ENCODE measurements around the gene RELCH.

Gene RELCH

DNA sequence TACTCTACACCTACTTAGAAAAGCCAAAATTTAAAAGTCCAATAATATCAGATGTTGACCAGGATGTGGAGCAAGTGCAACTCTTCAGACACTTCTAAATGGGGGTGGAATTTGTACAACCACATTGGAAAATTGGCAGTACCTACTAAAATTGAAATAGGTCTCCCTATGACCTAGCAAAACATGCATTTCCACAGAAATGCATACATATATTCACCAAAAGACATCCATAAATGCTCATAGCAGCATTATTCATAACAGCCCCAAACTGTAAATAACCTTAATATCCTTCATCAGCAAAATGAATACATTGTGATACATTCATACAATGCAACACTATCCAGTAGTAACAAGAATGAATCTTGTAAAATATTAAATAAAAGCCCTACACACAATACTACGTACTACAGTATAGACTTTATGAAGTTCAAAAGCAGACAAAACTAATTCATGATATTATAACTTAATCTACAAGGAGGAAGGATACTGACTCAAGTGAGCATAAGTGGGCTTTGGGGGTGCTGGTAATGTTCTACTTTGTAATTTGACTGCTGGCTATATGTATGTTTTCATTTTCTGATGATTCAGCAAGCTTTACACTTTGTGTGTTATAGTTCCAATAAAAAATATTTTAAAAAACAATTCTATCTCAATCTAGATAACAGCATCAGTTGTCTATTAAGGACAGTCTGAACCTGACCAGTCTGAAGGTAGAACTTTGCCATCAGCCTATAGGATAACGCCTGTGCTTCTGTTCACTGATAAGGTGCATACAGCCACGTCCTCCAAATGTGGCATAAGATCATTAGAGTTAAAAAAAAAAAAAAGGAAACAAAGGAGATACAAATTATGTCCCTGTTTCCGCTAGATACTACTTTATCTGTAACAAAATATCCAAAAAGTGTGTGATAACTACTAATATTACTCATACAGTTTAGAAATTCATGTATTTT is 131.4 kb downstream of the RELCH start:
- DNase-seq (ENCODE audit: low read depth in 1 of 2, low spot score in 1 of 2): no peak

DNA sequence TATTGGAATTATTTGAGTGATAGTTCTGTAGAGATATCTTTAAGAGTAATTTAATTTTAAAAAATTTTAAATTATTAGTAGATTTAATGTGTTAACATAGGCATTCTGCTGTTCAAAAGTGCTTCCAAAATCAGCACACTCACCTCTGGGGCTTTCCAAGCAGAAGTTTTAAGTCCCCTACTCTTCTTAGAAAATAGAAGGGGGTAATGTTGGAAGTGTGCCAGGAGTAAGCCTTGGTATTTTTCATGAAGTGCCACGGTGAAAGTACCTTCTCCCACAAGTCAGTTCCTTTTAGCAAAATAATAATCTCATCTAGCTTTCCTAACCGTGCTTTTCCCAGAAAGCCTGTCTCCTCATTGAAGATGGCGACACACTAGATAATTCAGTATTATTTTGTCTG is 134.1 kb downstream of the RELCH start:
- no peak for DNase-seq (ENCODE audit: low read depth in 1 of 2, low spot score in 1 of 2)

DNA sequence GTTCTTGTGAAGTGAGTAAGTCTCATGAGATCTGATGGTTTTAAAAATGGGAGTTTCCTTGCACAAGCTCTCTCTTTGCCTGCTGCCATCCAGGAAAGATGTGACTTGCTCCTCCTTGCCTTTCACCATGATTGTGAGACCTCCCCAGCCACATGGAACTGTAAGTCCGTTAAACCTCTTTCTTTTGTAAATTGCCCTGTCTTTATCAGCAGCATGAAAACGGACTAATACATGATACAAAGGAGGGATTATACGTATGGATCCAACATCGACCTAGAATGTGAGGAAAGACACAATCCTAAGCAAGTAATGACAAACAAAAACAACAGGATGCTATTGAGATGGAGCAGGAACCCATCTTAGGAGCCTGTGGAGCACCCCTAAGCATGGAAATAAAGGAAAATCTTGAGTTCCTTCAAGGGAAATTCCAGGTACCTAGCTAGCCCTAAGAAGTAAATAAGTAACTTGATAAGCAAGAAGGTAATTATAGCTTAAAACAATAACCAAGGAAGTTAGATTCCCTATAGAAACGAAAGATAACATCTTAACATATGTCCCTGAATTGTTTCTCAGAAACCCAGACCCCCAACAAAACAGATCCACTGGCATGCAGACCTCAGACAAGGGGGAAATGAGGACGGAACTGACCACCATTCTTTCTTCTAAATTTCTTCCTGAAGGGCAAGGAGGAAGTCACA is 136.6 kb downstream of the RELCH start:
- DNase-seq (ENCODE audit: low read depth in 1 of 2, low spot score in 1 of 2): no peak

DNA sequence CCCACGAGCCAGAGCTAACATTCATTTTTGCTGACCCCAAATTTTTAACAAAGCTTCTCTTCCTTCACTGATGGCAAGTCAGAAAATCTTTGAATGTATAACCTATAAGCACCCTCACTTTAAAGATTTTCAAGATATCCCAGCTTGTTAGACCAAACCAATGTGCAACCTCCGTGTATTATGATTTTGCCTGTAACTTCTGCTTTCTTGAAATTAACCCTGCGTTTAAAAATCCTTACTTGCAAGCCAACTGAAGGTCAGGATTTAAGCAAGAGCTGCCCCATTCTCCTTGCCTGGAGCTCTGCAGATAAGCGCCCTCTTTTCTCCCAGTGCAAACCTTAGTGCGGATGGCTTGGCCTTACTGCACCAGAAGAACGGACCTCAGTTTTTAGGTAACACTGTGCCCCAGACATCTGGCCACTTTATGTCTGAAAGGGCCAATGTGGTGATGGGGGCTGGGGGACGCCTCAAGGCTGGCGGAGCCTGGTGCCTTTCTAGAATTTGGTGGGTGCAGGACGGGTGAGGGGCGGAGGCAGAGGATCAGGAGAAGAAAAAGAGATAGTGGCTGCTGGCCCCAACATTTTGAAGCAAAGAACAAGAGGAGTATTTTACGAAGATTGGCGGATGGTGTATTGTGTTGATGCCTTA is 137.2 kb downstream of the RELCH start:
- DNase-seq (ENCODE audit: low read depth in 1 of 2, low spot score in 1 of 2): no peak

DNA sequence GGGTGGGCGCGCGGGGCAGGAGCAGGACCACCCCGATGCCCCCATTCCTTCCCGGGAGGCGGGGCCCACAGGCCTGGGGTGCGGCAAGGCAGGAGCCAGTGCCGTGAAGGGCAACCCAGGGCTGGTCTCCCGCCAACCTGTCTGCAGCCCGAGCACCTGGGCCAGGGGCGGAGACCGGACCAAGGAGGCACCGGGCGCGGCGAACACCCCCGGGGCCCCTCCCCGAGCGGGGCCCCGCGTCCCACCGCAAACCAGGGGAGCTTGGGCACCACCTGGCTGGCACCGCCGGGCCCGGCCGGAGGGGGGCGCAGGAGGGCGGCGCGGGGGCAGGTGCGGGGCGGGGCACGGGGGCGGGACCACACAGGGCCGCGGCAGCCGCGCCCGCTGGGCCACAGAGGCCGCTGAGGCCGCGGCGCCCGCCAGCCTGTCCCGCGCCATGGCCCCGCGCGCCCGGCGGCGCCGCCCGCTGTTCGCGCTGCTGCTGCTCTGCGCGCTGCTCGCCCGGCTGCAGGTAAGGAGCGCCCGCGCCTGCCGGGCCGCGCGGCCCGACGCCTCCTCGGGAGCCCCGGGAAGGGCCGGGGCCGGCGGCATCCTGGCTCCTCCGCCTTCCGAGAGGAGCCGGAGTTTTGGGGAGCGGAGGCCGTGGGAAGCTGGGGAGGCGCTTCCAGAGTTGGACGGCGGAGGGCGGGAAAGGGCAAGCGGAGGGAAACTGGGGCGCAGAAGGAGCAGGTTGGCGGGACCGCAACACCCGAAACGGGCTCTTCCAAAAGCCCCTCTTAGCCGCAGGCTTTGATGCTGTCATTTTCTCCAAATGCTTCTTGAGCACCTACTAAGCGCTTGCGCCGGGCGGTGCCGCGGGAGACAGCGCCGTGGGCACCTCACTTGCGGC is 138.1 kb downstream of the RELCH start, which contains the start of gene TNFRSF11A:
Gene TNFRSF11A, plus strand, starts transcription at position 394 of the 889 bp plus-strand sequence. Its CDS starts 43 bp downstream, at position 437.
- peak; percentile 43 to 49 for DNase-seq (ENCODE audit: low read depth in 1 of 2, low spot score in 1 of 2)

DNA sequence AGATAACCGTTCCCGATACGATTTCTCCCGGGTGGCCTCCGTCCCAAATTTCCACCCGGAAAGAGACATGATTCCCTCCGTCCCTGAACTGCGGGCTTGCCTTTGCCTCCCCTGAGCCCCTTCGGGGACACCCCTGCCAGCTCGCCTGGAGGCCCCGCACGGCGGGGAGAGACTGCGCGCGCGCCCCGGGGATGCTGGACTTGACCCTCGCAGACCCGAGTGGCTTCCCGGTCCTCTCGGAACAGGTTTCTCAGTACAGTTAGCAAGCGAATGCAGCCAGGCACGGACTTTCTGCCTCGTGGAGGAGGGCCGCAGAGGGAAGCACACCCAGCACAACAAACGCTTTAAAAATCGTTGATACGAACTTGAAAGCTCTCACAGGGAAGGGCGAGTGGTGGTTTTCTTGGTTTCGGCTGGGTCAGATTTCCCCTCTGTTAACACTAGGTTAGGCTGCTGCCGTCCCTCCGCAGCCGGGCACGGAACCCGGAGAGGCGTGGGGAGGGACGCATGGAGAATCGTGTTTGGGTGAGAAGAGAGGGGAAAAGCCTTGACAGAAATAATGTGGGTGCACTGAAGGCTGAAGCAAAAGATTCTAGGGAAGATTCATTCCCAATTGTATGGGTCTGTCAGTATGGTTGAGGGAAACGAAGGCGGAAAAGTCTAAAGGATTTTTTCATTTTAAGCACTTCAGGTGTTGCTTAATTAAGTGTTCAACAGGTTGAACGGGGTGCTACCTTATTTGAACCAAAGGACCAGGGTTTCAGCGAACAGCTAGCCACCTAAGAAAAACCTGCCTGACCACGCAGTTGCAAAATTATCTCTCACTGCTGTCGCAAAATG is 139.0 kb downstream of the RELCH start:
- peak; percentile 12 to 13 for DNase-seq (ENCODE audit: low read depth in 1 of 2, low spot score in 1 of 2)

DNA sequence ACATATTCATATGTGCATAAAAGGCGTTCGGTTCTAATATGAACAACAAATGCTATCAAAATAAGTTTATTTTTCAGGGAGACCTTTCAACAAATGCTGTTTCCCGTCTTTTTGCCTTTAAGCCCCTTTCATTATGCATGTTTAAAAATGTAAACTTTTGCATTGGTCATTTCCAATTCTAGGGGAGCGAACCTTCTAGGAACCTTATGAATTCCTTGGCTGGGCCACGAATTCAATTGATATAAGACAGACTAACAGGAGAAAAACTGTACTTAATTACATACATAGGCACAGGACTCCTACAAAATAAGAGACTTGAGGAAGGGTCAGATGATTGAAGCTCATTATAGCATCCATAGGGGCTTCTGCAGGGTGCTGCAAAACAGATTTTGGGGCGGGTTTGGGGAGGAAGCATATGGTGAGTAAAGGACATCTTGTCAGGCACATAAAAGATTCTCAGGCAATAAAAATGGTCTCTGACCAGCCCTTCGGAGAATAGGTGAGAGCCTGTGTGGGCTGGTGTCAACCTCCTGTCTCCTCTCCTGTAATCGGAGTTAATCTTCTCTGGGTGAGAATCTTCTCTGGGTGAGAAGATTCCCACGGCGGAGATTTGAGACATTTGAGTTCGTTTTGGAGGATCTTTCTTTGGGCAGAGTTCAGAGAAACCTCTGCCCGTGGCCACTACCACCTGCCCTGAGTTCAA is 139.7 kb downstream of the RELCH start:
- DNase-seq (ENCODE audit: low read depth in 1 of 2, low spot score in 1 of 2): no peak

DNA sequence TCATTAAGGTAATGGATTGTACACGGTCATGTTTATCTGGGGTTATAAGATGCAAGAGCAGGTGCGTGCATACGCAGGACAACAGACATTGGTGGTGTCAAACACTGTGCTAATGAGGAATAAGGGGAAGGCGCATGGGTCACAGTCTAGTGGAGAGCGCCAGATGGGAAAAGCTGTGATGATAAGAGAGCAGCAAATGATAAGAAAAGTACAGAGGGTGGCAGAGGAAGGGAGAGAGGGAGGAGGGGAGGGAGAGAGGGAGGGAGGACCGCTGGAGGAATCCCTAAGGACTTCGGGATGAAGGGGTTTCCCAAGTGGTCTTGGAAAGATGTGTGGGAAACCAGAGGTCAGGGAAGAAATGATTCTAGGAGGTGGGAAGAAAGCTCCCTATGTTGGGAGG is 140.9 kb downstream of the RELCH start:
- DNase-seq (ENCODE audit: low read depth in 1 of 2, low spot score in 1 of 2): no peak

DNA sequence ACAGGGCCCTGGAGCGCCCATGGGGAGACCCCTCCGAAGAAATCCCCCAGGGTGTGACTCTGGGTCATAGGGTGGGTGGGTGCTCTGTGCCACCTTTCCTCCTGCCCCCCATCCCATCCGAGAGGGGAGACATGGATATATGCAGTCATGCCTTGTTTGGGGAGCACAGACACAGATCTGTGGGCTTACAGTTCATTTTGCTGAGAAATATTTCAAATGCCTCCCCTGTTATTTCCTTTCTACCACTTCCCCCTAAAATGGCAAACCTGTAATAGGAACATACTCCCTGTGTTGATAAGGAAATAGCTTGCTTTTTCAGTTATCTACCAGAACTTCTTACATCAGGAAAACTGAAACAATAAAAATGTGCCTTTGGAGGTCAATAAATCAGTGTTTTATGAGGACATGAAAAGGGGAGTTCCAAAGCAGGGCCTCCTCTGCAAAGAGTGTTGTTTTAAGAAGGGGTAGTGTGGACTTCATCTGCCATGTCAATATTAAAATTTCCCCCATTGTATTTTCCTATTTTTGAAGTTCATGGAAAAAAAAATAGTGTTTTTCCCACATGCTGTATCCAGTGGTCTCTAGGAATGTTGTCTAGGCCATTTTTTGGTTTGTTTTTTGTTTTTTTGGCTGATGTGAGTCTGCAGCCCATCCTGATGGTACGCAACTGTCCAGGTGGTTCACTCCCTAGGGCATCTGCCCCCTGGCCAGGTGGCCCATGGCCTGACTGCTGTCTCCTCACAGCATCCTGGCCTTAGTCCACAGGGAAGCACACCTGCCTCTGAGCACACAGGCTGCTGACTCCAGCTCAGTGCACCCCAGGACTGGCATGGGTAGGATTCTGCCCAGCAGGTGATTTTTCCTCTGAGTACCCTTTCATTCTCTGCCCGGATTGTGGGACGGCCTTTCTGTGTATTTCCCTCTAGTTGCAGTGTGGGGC is 141.8 kb downstream of the RELCH start:
- DNase-seq (ENCODE audit: low read depth in 1 of 2, low spot score in 1 of 2): no peak

DNA sequence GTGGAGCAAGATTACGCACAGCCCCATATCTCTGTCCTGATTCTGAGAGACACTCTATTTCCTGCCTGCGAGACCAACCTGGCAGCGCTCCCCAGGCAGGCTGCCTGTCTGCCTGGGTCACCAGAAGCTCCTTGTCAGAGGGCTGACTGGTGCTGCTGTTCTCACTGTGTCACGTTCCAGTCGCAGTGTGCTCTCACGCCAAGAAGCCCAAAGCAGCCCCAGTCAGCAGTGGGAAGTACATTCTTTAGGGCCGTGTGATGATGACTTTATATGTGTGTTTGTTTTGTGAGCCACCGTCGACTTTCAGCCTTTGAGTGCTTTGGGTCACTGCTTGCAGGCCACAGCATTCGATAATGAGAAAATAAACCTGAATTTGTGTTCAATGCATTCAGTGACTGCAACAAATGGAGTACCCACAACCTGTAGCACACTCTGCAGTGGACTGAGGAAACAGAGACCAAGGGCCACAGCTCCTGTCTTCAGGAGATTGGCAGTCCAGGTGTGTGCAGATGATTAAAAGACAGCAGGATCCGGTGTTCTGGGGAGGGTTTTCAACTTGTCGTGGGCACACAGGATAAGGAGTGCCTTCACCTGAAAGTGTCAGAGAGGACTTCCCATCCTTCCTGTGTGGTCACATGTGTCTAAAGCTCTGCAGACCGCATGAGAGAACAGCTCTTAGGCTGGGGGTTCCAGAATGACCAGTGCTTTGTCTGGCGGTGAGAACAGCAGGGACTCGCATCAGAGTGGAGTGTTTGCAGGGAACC is 142.8 kb downstream of the RELCH start:
- DNase-seq (ENCODE audit: low read depth in 1 of 2, low spot score in 1 of 2): no peak

DNA sequence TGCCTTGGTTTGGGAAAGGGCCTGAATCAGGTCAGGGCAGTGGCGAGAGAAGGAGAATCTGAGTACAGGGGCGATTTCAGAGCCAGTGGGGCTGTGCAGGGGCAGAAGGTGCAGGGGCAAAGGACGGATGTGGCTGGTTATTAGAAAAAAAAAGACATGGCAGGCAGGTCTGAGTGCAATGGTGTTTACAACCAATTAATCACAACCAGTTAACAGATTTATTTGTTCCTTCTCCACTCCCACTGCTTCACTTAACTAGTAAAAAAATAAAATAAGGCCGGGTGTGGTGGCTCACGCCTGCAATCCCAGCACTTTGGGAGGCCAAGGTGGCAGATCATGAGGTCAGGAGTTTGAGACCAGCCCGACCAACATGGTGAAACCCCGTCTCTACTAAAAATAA is 143.6 kb downstream of the RELCH start:
- DNase-seq (ENCODE audit: low read depth in 1 of 2, low spot score in 1 of 2): no peak

DNA sequence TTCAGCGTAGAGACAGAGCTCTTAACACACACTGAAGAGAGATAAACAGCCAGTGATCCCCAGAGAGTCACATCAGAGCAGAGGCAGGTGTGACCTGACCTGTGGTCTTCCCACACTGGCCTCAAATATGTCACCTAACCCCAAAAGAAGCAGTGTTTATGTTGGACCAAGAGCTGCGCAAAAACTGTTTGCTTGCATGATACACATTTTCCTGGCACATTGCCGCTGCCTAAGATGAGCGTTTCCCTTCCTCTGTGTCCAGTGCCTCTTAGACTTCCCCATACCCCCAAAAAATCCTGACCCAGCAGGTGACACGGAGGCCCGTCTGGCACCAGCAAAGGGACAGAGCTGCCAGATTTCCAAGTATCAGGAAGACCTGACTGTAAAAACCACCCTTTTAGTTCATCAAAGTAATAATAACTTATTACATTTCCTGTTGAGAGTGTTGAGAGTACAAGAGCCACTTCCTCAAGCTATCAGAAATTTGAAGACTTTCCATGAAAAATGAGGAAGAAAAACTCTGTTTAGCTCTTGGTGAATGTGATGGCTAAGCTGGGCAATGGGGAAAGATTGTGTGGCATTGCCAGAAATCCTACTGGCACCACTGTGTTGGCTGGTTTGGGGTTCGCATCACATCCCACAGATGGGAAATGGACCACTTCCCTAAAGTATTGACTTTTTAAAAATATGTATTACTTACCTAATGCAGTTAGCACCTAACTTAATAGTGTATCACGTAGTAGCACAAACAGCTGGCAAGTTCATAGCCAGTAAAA is 144.7 kb downstream of the RELCH start:
- no peak for DNase-seq (ENCODE audit: low read depth in 1 of 2, low spot score in 1 of 2)

DNA sequence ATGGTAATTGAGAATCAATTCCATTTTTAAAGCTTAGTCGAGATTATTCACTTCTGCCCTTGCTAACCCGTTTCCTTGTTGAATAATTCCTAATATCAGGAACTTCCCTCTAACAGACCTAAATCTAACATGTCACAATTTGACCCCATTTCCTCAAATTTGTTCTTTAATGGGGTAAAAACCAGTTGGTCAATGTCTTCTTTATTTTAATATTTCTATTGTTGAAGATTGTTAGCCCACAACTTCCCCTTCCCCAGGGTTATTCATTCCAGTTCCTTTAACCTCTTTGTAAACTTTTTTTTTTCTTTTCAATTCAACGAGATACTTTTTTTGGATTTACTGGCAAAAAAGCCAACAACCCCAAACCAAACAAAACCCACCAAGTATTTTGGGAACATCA is 145.4 kb downstream of the RELCH start:
- no peak for DNase-seq (ENCODE audit: low read depth in 1 of 2, low spot score in 1 of 2)

DNA sequence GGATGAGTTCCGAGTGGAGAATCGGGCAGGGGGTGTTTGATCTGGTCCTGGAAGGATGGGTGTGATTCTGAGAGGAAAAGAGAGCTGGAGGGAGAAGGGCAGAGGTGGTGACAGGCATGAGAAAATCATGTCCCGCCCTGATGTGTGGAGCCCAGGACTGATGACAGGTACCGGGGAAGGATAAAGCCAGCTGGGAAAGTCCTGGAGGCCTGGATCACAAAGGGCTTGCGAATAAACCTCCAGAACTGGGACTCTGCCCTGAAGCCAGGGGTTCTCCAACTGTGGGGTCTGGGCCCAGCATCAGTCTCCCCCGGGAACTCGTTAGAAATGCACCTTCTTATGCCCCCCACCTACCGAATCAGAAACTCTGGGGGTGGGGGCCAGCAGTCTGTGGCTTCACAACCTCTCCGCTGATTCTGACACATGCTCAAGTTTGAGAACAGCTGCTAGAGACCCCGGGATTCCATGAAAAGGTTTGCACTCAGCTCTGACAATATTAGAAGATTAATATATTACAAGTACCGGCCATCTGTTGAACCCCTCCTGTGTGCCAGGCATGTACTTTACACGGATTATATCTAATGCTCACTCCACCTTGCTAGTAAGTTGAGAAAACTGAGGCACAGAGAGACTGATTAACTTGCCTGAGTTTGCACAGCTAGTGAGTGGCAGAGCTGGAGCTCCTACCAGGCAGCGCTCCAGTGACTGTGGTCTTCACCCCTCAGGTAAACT is 146.1 kb downstream of the RELCH start:
- DNase-seq (ENCODE audit: low read depth in 1 of 2, low spot score in 1 of 2): no peak

DNA sequence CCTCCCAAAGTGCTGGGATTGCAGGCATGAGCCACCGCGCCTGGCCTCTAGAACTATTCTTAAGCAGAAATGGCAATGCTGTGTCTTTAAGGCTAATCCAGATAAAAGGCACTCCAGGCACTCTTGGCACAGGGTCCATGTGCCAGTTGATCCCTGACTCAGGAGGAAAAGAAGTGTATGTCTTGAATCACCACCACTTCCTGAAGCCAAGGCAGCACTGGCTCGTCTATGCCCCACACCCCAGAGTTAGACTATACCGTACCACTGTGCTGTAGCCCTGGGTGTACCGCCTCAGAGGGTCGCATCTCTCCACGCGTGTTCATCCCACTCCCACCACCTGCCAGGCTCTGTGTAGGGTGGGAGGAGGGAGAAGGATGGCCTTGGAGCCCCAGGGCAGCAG is 147.1 kb downstream of the RELCH start:
- no peak for DNase-seq (ENCODE audit: low read depth in 1 of 2, low spot score in 1 of 2)

DNA sequence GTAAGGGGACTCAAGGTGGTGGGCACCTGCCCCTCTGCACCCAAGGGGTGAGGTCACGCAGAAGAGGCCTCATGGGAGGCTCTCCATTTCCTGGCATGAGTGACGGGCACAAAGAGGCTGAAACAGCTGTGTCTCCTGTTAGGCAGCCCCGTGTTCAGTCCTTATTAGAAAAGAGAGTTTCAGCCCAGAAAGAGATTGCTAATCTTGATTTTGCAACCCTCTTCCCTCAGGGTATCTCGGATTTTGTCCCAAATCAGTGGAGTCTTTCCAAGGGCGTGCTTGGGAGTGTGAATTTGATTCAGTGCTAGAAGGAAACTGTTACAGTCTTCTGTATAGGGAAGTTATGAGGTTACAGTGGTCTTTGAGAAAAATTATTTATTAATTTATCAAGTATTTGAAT is 148.4 kb downstream of the RELCH start:
- no peak for DNase-seq (ENCODE audit: low read depth in 1 of 2, low spot score in 1 of 2)
